A673 (cell line): ENCODE data around the gene TACC3.

Experiments used
- CTCF ChIP-seq: fragments of 300-800, 200-600 bp; sonication (generic); conservative IDR thresholded peaks from 2 replicates; pipeline ENCODE4 v1.5.1; 2017; ENCODE audit warnings: low read depth, mild to moderate bottlenecking, antibody characterized with exemption, low read length, moderate library complexity, mixed read lengths
- EZH2 ChIP-seq: fragments of 200-600 bp; sonication (generic); IDR thresholded peaks from 2 replicates; pipeline ENCODE4 v1.6.1; 2017; ENCODE audit warnings: borderline replicate concordance, low read depth, mild to moderate bottlenecking, mixed read lengths, antibody characterized with exemption, low read length; ENCODE audit not compliant: poor library complexity, severe bottlenecking

GRCh38 chr4:1725521-1725920 lies 4.2 kb downstream of the TACC3 start:
- TF ChIP-seq CTCF (no peak), EZH2 (no peak)
